Glutamatergic neuron (in vitro differentiated cells): ENCODE results near the gene SLC4A8. TPM values are rescaled to one million over a fixed set of nuclear protein-coding genes. Genes with fewer than 3 reads are reported as not detected.

Experiments
- DNase-seq: peaks from one replicate; pipeline ENCODE4 v3.0.0; 2022
- H3K27ac Mint-ChIP-seq: one replicate; pipeline ENCODE4 v1.8.0; 2020; ENCODE audit warnings: mild to moderate bottlenecking, mixed read lengths, inconsistent platforms; ENCODE audit not compliant: unreplicated experiment
- H3K27me3 Mint-ChIP-seq: one replicate; pipeline ENCODE4 v1.8.0; 2020; ENCODE audit warnings: mild to moderate bottlenecking, moderate library complexity, mixed read lengths, inconsistent platforms; ENCODE audit not compliant: unreplicated experiment
- H3K36me3 Mint-ChIP-seq: one replicate; pipeline ENCODE4 v1.8.0; 2020; ENCODE audit warnings: mild to moderate bottlenecking, mixed read lengths, inconsistent platforms; ENCODE audit not compliant: unreplicated experiment
- H3K4me1 Mint-ChIP-seq: one replicate; pipeline ENCODE4 v1.8.0; 2020; ENCODE audit warnings: mild to moderate bottlenecking, low read depth, mixed read lengths, inconsistent platforms; ENCODE audit not compliant: unreplicated experiment
- H3K4me3 Mint-ChIP-seq: one replicate; pipeline ENCODE4 v1.8.0; 2020; ENCODE audit warnings: mild to moderate bottlenecking, mixed read lengths, inconsistent platforms; ENCODE audit not compliant: unreplicated experiment
- H3K9me3 Mint-ChIP-seq: one replicate; pipeline ENCODE4 v1.8.0; 2020; ENCODE audit warnings: mild to moderate bottlenecking, moderate library complexity, mixed read lengths, inconsistent platforms; ENCODE audit not compliant: unreplicated experiment
- CTCF ChIP-seq: fragments of 200-600 bp; sonication (generic); IDR thresholded peaks from one replicate; pipeline ENCODE4 v1.5.0; 2021; ENCODE audit not compliant: partially characterized antibody, unreplicated experiment
- total RNA-seq: library from RNA; stranded (reverse); fragmentation: NEBNext Ultra II Directional; extraction: Animal tissue kit (Norgen Biotek cat#: 25700); gene quantifications from one replicate; pipeline ENCODE4 v1.2.1, GENCODE V29; 2021; ENCODE audit not compliant: unreplicated experiment

SLC4A8 gene
- total RNA-seq, 1 donor from 2014 or later = 80.0 TPM

DNA sequence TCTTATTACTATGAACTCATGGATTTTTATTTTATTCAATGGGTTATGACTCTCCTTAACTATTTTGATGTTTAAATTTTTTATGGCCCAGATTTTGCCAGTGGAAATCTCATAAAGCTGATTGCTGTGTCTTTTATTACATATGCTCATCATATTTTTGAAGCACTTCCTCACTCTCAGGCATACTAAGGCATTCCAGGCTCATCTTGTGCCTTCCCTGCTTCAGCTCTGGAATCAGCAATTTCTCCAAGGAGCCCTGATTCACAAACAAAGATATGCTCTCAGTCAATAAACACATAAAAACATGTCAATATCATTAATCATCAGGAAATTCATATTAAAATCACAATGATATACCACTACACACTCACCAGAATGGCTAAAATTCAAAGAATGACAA, 121.5 kb downstream of the SLC4A8 start:
- H3K9me3 Mint-ChIP-seq = peaks cover 4% of the 10 kb centered on the region
- H3K27ac Mint-ChIP-seq = peak overlapping the region; percentile 69
- TF ChIP-seq CTCF = no peak
- H3K36me3 Mint-ChIP-seq = peaks cover 4% of the 10 kb centered on the region
- no peak overlapping the region for H3K4me3 Mint-ChIP-seq
- H3K4me1 Mint-ChIP-seq = peaks cover 39% of the 10 kb centered on the region
- DNase-seq = no peak
- H3K27me3 Mint-ChIP-seq = peaks cover 10% of the 10 kb centered on the region

DNA sequence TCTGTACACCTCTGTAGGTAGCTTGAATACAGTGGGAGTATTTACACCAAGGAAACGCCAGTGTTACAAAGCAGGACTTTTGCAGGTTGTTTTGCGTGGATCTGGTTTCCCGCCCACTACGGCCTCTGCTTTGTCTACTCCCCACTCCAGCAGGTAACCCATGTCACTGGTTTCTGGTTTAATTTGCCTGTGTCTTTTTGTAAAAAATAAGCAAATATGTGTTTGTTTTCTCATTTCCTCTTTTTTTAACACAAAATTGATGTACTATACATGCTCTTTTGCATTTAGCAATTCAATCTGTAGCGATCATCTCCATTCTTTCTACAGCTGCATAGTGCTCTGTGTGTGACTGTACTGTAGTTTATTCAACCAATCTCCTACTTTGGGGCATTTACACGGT, 123.0 kb downstream of the SLC4A8 start:
- H3K36me3 Mint-ChIP-seq = peaks cover 11% of the 10 kb centered on the region
- H3K4me3 Mint-ChIP-seq = no peak overlapping the region
- H3K27me3 Mint-ChIP-seq = peaks cover 10% of the 10 kb centered on the region
- no peak for TF ChIP-seq CTCF
- DNase-seq = no peak
- H3K9me3 Mint-ChIP-seq = peaks cover 6% of the 10 kb centered on the region
- H3K4me1 Mint-ChIP-seq = peaks cover 39% of the 10 kb centered on the region
- H3K27ac Mint-ChIP-seq = peak overlapping the region; percentile 93

DNA sequence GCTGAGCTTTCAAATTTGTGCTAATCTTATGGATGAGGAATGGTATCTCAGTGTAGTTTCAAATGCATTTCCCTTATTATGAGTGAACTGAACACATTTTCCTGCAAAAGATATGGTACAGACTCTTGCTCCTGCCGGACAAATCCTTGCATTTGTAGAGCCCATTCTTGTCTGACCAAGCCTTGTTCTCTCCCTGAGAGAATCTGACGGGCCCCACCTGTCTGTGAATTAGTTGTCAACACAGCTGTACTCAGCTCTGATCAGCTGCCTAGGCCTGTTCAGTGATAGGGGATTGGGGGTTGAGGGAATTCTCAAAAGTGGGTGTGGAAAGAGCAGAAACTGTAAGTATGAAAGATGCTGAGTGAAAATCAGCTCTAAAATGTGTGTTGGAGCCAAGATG, 123.6 kb downstream of the SLC4A8 start:
- peaks cover 6% of the 10 kb centered on the region for H3K9me3 Mint-ChIP-seq
- H3K4me3 Mint-ChIP-seq = no peak overlapping the region
- H3K27me3 Mint-ChIP-seq = peaks cover 10% of the 10 kb centered on the region
- DNase-seq = no peak
- no peak for TF ChIP-seq CTCF
- peak overlapping the region; percentile 93 for H3K27ac Mint-ChIP-seq
- H3K36me3 Mint-ChIP-seq = peaks cover 15% of the 10 kb centered on the region
- H3K4me1 Mint-ChIP-seq = peaks cover 35% of the 10 kb centered on the region

DNA sequence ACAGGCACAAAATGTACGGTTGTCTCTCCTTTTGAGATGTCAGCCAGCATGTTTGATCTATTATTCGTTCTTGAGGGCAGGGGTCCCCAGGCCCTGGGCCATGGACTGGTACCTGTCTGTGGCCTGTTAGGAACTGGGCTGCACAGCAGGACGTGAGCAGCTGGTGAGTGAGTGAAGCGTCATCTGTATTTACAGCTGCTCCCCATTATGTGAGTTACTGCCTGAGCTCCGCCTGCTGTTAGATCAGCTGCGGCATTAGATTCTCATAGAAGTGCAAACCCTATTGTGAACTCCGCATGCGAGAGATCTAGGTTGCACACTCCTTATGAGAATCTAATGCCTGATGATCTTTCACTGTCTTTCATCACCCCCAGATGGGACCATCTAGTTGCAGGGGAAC, 125.0 kb downstream of the SLC4A8 start:
- H3K9me3 Mint-ChIP-seq = peaks cover 6% of the 10 kb centered on the region
- peak overlapping the region; percentile 21 for H3K4me3 Mint-ChIP-seq
- TF ChIP-seq CTCF = no peak

More for the DNA sequence above, 125.0 kb downstream of the SLC4A8 start:
- peak; percentile 52 for DNase-seq
- Mint-ChIP-seq H3K4me1 (peaks cover 28% of the 10 kb centered on the region), H3K27me3 (peaks cover 10% of the 10 kb centered on the region), H3K36me3 (peaks cover 25% of the 10 kb centered on the region), H3K27ac (peak overlapping the region; percentile 93)

Other genes with a start within 250 kb of the SLC4A8 start
- 6.0 TPM for gene POU6F1, start 206.8 kb upstream of the SLC4A8 start, total RNA-seq
- gene DAZAP2, start 186.0 kb upstream of the SLC4A8 start, total RNA-seq = 31.9 TPM
- gene SMAGP, start 154.4 kb upstream of the SLC4A8 start, total RNA-seq = not detected
- not detected for gene BIN2, start 100.7 kb upstream of the SLC4A8 start, total RNA-seq
- gene CELA1, start 78.2 kb upstream of the SLC4A8 start, total RNA-seq = not detected
- gene GALNT6, start 33.4 kb upstream of the SLC4A8 start, total RNA-seq = 0.39 TPM
- gene SCN8A, start 166.4 kb downstream of the SLC4A8 start, total RNA-seq = 47.6 TPM